Aorta (tissue), 5 donors: ENCODE results near the gene KRT80. TPM values are rescaled to one million over a fixed set of nuclear protein-coding genes. Genes with fewer than 3 reads are reported as not detected.

Source experiments
- ATAC-seq: fragments of 200-7000 bp; cut with Tn5 transposase; one replicate; pipeline ENCODE4 v1.9.1; 2022; ENCODE audit warnings: moderate library complexity; ENCODE audit not compliant: low FRiP score
- DNase-seq, 2 donors: peaks; one replicate each; pipeline ENCODE4 v3.0.0-alpha.2; 2020
- H3K27ac ChIP-seq, 2 donors: one replicate each; pipeline ENCODE4 v1.5.1; 2013; ENCODE audit warnings: low read length in 2 of 2, mild to moderate bottlenecking in 2 of 2, moderate library complexity in 2 of 2, control low read depth in 1 of 2, inconsistent platforms in 1 of 2, low read depth in 1 of 2
- H3K27me3 ChIP-seq, 2 donors: one replicate each; pipeline ENCODE4 v1.6.1; 2013; ENCODE audit warnings: control low read depth in 1 of 2, low read length in 1 of 2, mild to moderate bottlenecking in 1 of 2, moderate library complexity in 1 of 2; ENCODE audit not compliant: insufficient read depth in 2 of 2, control insufficient read depth in 1 of 2
- H3K36me3 ChIP-seq, 2 donors: one replicate each; pipeline ENCODE4 v1.6.1; 2013; ENCODE audit warnings: control low read depth in 1 of 2, low read length in 1 of 2, mild to moderate bottlenecking in 1 of 2; ENCODE audit not compliant: insufficient read depth in 2 of 2, control insufficient read depth in 1 of 2
- H3K4me1 ChIP-seq, 2 donors: one replicate each; pipeline ENCODE4 v1.6.1; 2013; ENCODE audit warnings: low read length in 2 of 2, control low read depth in 1 of 2, mild to moderate bottlenecking in 1 of 2, moderate library complexity in 1 of 2; ENCODE audit not compliant: insufficient read depth in 2 of 2, control insufficient read depth in 1 of 2
- H3K4me3 ChIP-seq, 2 donors: one replicate each; pipeline ENCODE4 v1.5.1; 2013; ENCODE audit warnings: low read length in 2 of 2, control low read depth in 1 of 2, mild to moderate bottlenecking in 1 of 2
- H3K9me3 ChIP-seq: one replicate; pipeline ENCODE4 v1.6.1; 2013; ENCODE audit warnings: mild to moderate bottlenecking, low read length; ENCODE audit not compliant: control insufficient read depth
- WGBS, 2 donors: extraction: QIAGEN DNeasy Blood & Tissue Kit; methylation state at CpG; one replicate each; pipeline ENCODE4 v1.1.7; 2013; 5-methylcytosine and 5-hydroxymethylcytosine counted together
- intact Hi-C, 2 donors: fragments of 100-400 bp; cut with DNase I; formaldehyde crosslinking; loops; one replicate each; pipeline versions ENCODE4 v1.14.2 to v1.15.0; 2022
- polyA plus RNA-seq, 2 donors: library from polyadenylated mRNA; stranded (reverse); fragments of 200-250 nt; gene quantifications; one replicate each; pipeline ENCODE4 v1.2.3, GENCODE V29; 2013
- total RNA-seq, 2 donors: library from RNA; stranded (reverse); fragmentation: NEBNext Ultra II Directional; extraction: Animal tissue kit (Norgen Biotek cat#: 25700); gene quantifications; one replicate each; pipeline ENCODE4 v1.2.1, GENCODE V29; 2021
- donor health status: healthy with polysubstance abuse.
- donor health status: Bipolar disorder and iron deficiency.
- donor health status: DM: no; HTN: no; CAD: no.
- donor health status: DM: no; HTN: no; CAD: no.
- donor health status: DM: yes; HTN: yes; CAD: no.

KRT80 gene
- total and polyA plus RNA-seq, 4 donors: 0.12 to 0.71 (median 0.20) TPM; not detected in 1

DNA sequence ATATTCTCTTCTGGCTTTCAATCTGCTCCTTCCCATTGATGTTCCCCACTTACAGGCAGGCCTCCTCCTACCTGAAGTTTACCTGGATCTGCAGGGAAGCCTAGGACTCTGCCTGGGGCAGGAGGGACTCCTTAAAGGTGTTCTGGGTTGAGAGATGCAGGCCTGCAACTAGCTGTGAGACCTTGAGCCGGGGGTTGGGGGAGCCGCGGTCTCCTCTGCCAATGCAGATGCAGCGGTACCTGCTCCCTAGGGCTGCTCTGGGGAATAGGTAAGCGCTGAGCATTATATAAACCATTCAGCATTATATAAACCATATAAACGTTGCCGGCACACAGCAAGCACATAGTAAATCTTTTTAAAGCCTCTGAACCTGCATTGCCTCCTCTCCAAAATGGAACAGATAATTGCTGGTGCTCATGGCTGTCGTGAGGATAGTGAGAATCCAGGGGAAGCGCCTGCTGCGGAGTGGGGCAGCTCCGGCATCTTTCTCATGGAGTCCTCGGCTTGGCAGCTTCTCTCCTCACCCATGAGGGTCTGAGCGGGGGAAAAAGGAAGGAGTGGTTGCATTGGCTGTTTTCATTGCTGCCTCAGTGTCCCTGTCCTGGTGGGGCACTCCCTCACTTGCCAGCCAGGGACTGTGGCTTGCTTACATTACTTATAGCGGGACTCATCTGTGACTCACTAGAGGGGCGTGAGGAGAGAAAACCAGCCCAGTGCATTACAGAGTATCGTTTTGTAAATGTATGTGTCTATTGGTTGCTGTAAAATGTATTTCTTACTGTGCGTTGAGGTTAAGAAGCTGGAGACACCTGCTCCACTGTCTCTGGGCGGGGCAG lies 12.5 kb upstream of the KRT80 start:
- Histone ChIP-seq H3K4me3 (no peak overlapping the region), H3K4me1 (no peaks in the 10 kb centered on the region), H3K9me3 (no peaks in the 10 kb centered on the region), H3K36me3 (no peaks in the 10 kb centered on the region), H3K27ac (no peak overlapping the region), H3K27me3 (no peaks in the 10 kb centered on the region)
- DNase-seq (peak; percentile 29 to 49), ATAC-seq (no peak)
- 95 to 96% methylated on average over 18 of the region's 18 CpGs for WGBS, 2 donors
- intact Hi-C loops: no loop called here

DNA sequence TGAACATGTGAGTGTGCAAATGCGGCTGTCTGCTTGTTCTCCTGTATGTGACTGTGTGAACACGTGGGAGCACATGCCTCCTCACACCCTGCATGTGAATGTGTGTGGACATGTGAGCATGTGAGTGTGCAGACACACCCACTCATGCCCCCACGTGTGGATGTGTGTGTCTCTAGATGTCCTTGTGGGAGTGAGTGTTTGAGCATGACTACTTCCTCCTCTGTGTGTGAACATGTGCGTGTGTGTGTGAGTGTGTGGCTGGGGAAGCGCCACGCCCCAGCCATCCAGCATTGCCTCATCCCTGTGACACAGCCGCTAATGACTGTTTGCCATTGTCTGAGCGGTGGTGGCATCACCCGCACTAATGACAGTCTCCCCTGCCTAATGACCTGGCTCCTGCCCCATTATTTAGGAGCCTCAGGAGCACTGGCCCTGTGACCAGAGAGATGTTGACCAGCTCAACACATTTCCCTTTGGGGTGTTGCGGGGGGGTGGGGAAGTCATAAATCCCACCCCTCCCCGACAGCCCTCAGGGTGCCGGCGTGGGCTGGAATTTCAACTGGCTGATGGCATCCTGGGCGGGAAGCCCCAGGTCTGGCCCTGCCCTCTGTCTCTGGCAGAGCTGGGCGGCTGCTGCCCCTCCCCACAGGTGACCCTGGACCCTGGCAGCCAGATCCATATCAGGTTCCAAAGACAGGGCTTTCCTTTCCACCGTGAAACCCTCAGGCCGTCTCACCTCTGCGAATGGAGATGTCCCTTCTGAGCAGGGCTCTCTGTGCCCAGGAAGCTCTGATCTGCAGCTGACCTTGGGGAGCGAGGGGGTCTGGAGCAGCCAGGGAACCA lies 11.5 kb upstream of the KRT80 start:
- Histone ChIP-seq H3K4me3 (no peak overlapping the region), H3K27ac (no peak overlapping the region), H3K27me3 (no peaks in the 10 kb centered on the region), H3K9me3 (no peaks in the 10 kb centered on the region), H3K36me3 (no peaks in the 10 kb centered on the region), H3K4me1 (no peaks in the 10 kb centered on the region)
- 83 to 85% methylated on average over 19 of the region's 19 CpGs for WGBS, 2 donors
- peak; percentile 74 to 88 for DNase-seq
- intact Hi-C loops: no loop called here
- peak; percentile 43 for ATAC-seq

DNA sequence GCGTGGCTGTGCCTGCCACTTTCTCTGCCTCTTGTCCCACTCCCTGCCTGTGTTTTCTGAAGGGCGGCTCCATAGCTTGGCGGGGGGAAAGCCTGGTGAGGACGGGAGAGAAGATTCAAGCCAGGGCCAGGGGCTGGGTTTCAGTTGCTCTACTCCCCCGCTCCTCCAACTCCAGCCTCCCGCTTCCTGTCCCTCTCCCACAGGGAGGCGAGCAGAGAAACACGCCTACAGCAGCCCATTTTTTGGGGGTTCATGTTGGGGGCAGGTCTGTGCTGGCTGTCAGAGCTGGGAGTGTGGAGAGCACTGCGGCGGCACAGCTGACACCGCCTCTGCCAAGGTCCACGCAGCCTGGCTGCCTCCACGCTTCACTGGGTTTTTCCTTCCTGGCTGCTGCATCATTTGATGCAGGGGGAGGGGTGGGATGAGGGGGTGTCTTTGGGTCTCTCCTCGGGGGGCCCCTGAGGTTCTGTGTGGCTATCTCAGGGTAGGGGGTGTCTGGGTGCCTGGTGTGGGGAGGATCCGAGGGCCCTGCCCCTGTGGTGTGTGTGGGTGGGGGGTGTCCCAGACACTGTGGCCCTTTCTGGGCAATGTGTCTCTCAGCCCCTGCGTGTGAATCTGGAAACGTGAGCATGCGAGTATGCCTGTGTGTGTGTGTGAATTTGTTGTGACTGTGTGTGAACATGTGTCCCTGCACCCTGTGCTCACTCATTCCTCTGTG lies 10.7 kb upstream of the KRT80 start:
- ATAC-seq (peak; percentile 26), DNase-seq (peak; percentile 54 to 76)
- Histone ChIP-seq H3K4me3 (no peak overlapping the region), H3K9me3 (no peaks in the 10 kb centered on the region), H3K27me3 (no peaks in the 10 kb centered on the region), H3K4me1 (no peaks in the 10 kb centered on the region), H3K36me3 (no peaks in the 10 kb centered on the region), H3K27ac (no peak overlapping the region)
- intact Hi-C loops: no loop called here
- 20 to 27% methylated on average over 18 of the region's 18 CpGs for WGBS, 2 donors

DNA sequence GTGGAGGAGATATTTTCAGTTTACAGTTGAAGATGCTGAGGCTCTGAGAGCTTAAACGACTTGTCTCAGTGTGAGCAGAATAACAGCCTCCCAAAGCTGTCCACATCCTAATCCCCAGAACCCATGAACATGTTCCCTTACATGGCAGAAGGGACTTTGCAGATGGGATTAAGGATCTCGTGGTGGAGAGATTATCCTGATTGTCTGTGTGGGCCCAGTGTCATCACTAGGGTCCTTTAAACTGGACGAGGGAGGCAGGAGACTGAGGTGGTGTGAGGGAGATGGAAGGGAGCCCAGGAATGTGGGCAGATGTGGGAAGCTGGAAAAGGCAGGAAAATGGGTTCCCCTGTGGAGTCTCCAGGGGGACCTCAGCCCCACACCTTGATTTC lies 9.6 kb upstream of the KRT80 start:
- H3K9me3 ChIP-seq: no peaks in the 10 kb centered on the region
- no peaks in the 10 kb centered on the region for H3K36me3 ChIP-seq
- 61% methylated on average over 3 of the region's 3 CpGs for WGBS, 2 donors
- no peak for DNase-seq
- H3K27ac ChIP-seq: no peak overlapping the region
- no peak for ATAC-seq
- H3K4me1 ChIP-seq: no peaks in the 10 kb centered on the region
- H3K27me3 ChIP-seq: no peaks in the 10 kb centered on the region
- intact Hi-C loops: no loop called here
- no peak overlapping the region for H3K4me3 ChIP-seq

DNA sequence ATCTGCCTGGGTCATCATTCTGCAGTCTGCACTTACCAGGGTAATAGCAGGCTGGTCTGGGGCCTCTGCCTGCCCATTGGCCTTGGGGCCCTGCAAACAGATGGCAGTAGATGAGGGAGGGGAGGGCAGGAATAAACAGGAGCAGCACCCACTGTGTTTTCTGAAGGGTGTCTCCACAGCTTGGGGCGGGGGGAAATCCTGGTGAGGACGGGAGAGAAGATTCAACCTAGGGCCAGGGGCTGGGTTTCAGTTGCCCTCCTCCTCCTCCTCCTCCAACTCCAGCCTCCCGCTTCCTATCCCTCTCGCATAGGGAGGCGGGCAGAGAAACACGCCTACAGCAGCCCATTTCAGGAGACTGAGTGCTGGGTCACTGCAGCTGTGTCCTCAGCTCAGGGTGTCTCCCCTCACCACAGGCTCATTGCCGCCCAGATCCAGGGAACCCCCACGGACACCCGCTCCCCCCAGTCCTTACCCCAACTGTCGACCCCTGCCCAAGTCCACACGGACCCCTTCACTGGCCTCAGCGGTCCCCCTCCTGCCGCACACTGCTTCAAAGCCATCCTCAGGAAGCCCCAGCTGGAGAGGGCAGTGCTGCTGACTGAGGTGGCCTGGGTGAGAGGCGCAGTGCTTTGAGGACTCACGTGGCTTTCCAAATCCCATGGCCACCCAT lies 9.1 kb upstream of the KRT80 start:
- peak; percentile 31 to 48 for DNase-seq
- no peaks in the 10 kb centered on the region for H3K9me3 ChIP-seq
- no peak overlapping the region for H3K27ac ChIP-seq
- WGBS, 2 donors: 94 to 95% methylated on average over 15 of the region's 15 CpGs
- intact Hi-C loops: no loop called here
- H3K4me3 ChIP-seq: no peak overlapping the region
- H3K27me3 ChIP-seq: no peaks in the 10 kb centered on the region
- no peaks in the 10 kb centered on the region for H3K36me3 ChIP-seq
- no peaks in the 10 kb centered on the region for H3K4me1 ChIP-seq
- ATAC-seq: no peak

DNA sequence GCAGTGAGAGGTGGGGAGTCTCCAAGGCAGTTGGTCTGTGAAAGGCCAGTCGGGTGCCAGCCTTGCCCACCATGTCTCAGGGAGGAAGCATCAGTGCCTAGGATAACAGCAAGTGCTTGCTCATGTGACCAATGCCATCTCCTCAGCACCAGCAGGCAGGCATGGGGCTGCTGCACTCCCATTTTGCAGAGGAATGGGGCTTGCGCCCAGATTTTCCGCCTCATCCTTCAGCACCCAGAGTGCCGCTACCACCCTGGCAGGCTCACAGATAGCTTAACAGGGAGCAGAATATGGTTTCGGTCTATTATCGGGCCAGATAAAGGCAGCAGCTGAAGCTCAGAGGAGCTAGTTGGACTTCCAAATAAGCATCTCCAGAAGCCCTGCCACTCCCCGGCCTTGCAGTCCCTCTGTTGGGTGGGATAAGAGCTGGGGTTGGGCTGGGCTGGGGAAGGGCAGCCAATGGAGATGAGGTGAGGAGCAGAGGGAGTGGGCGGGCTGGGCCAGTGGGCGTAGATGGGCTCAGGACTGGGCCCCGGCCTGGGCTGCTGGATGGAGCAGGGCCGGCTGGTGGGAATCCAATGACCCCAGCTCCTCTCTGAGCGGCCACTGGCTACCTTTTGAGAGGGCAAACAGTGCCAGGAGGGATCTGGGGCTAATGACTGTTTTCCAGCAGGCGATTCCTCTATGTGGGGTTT lies 8.4 kb upstream of the KRT80 start:
- Histone ChIP-seq H3K36me3 (no peaks in the 10 kb centered on the region), H3K4me1 (no peaks in the 10 kb centered on the region), H3K27me3 (no peaks in the 10 kb centered on the region), H3K4me3 (no peak overlapping the region), H3K9me3 (no peaks in the 10 kb centered on the region), H3K27ac (no peak overlapping the region)
- intact Hi-C loops: no loop called here
- ATAC-seq (no peak), DNase-seq (peak; percentile 30 to 71)
- 96 to 97% methylated on average over 13 of the region's 13 CpGs for WGBS, 2 donors

DNA sequence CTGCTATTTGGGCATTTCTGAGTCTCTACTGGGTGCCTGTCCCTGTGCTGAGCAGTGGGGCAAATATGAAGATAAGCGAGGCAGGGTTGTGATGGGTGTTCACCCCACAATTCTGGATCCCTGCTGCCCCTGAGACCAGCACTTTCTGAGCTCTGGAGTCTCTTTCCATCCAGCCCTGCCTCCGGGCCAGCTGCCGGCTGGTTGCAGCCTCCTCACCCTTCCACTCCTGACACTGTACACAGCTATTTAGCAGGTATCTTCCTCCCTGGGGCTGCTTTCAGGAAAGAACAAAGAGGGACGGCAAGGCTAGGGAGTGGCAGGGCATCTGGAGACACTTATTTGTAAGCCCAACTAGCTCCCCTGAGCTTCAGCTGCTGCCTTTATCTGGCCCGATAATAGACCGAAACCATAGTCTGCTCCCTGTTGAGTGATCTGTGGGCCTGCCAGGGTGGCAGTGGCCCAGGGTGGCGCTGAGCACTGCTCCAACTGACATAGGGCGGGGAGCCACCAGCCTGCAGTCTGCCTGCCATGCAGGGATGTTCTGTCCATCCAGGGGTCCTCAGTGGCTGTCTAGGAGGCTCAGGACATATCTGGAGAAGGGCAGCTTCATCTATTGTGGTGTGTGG lies 7.6 kb upstream of the KRT80 start:
- H3K27ac ChIP-seq: no peak overlapping the region
- no peak for ATAC-seq

More for the DNA sequence above, 7.6 kb upstream of the KRT80 start:
- Histone ChIP-seq H3K4me1 (no peaks in the 10 kb centered on the region), H3K27me3 (no peaks in the 10 kb centered on the region), H3K4me3 (no peak overlapping the region), H3K36me3 (no peaks in the 10 kb centered on the region), H3K9me3 (no peaks in the 10 kb centered on the region)
- WGBS, 2 donors: 85 to 86% methylated on average over 8 of the region's 8 CpGs
- intact Hi-C loops: no loop called here
- DNase-seq: peak; percentile 29 to 50
